Vagina (tissue), 2 donors: ENCODE measurements around the gene FOXO1. TPM values are rescaled to one million over a fixed set of nuclear protein-coding genes. Genes with fewer than 3 reads are reported as not detected.

Experiments used
- DNase-seq, 2 donors: peaks; one replicate each; pipeline ENCODE4 v3.0.0-alpha.2; 2017; ENCODE audit errors: extremely low spot score in 2 of 2
- H3K27ac ChIP-seq: fragments of 200-600 bp; sonication (generic); one replicate; pipeline ENCODE4 v1.5.1; 2019
- H3K27me3 ChIP-seq: fragments of 200-600 bp; sonication (generic); one replicate; pipeline ENCODE4 v1.5.1; 2019
- H3K36me3 ChIP-seq, 2 donors: fragments of 200-600 bp; sonication (generic); one replicate each; pipeline ENCODE4 v1.5.1; 2017 to 2019
- H3K4me1 ChIP-seq: fragments of 200-600 bp; sonication (generic); one replicate; pipeline ENCODE4 v1.5.1; 2019
- H3K4me3 ChIP-seq, 2 donors: fragments of 200-600 bp; sonication (generic); 1 replicate in 1 of 2; 2 replicates in 1 of 2; pipeline ENCODE4 v1.5.1; 2016 to 2019
- H3K9me3 ChIP-seq: fragments of 200-600 bp; sonication (generic); one replicate; pipeline ENCODE4 v1.5.1; 2019
- CTCF ChIP-seq, 3 experiments: fragments of 450-650 bp in 2 of 3; fragments of 200-600 bp in 1 of 3; sonication (generic) in 1 of 3; IDR thresholded peaks; one replicate each; pipeline ENCODE4 v1.5.1; 2017 to 2019; ENCODE audit warnings: antibody characterized with exemption in 3 of 3, mild to moderate bottlenecking in 2 of 3, moderate library complexity in 2 of 3
- POLR2A ChIP-seq, 2 donors: fragments of 450-650 bp; IDR thresholded peaks; one replicate each; pipeline ENCODE4 v1.6.1; 2017; ENCODE audit warnings: antibody characterized with exemption in 2 of 2, mild to moderate bottlenecking in 2 of 2, moderate library complexity in 2 of 2
- POLR2AphosphoS5 ChIP-seq, 2 donors: sonication (generic); formaldehyde crosslinking; IDR thresholded peaks; one replicate each; pipeline ENCODE4 v1.9.0; 2017; ENCODE audit warnings: antibody characterized with exemption in 2 of 2, mild to moderate bottlenecking in 2 of 2, low read depth in 1 of 2; ENCODE audit not compliant: insufficient read depth in 1 of 2
- intact Hi-C: fragments of 100-400 bp; cut with DNase I; formaldehyde crosslinking; loops from one replicate; pipeline ENCODE4 v1.15.1; 2023
- total RNA-seq: library from RNA; depleted of rRNA; stranded (reverse); fragments of >200 nt; gene quantifications from one replicate; pipeline ENCODE4 v1.2.3, GENCODE V29; 2016

The FOXO1 gene
- total RNA-seq, 1 donor from 2014 or later = 64.1 TPM

GRCh38 chr13:40637643-40638042 lies 28.8 kb downstream of the FOXO1 start:
- H3K27me3 ChIP-seq = no peaks in the 10 kb centered on the region
- peaks cover 65% of the 10 kb centered on the region for H3K4me1 ChIP-seq
- no peaks in the 10 kb centered on the region for H3K36me3 ChIP-seq
- H3K27ac ChIP-seq = no peak overlapping the region
- TF ChIP-seq POLR2AphosphoS5 (IDR thresholded peaks at IDR 0.05; ENCODE audit: insufficient read depth in 1 of 2, low read depth in 1 of 2) = no peak
- no peak for TF ChIP-seq CTCF (IDR thresholded peaks at IDR 0.05)
- no peak for TF ChIP-seq POLR2A (IDR thresholded peaks at IDR 0.05)
- DNase-seq = peak in 1 of 2 donors; percentile 40
- H3K4me3 ChIP-seq = no peak overlapping the region
- no peaks in the 10 kb centered on the region for H3K9me3 ChIP-seq
- intact Hi-C loops = no loop called here

DNA sequence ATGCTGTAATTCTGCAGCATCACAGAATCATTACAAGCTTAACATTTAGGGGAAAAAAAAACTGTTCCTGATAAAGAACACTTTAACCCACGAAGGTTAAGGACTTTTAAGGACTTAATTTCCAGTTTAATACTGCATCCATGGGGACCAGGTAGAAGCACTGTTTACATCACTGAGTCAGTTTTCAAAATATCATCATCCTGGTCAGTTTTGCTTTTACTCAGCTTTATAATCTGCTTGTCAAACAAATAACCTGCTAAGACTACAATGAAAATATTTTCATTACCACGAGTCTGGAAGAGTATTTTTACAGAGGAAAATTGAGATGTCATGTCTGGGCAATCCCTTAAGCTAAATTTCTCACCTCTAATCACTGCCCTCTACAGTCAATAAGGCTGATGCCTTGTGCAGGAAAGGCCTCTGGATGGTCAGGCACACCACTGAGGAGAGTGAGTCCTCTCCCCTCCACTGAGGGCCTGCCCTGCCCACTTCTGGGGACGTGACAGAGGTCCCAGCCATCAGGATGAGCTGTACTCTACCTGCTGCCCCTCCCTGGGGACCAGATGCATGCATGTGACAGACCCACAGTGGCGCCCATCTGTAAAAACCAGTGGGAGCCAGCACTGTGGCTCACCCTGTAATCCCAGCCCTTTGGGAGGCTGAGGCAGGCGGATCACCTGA lies 31.0 kb downstream of the FOXO1 start:
- H3K4me1 ChIP-seq = peaks cover 63% of the 10 kb centered on the region
- no peaks in the 10 kb centered on the region for H3K9me3 ChIP-seq
- no peaks in the 10 kb centered on the region for H3K36me3 ChIP-seq
- no peak overlapping the region for H3K27ac ChIP-seq
- DNase-seq = no peak
- TF ChIP-seq POLR2A (IDR thresholded peaks at IDR 0.05) = no peak
- no peak for TF ChIP-seq POLR2AphosphoS5 (IDR thresholded peaks at IDR 0.05; ENCODE audit: insufficient read depth in 1 of 2, low read depth in 1 of 2)
- TF ChIP-seq CTCF (IDR thresholded peaks at IDR 0.05) = no peak
- H3K4me3 ChIP-seq = no peak overlapping the region
- intact Hi-C loops = no loop called here
- no peaks in the 10 kb centered on the region for H3K27me3 ChIP-seq

GRCh38 chr13:40632915-40633314 lies 33.5 kb downstream of the FOXO1 start:
- Histone ChIP-seq H3K27me3 (no peaks in the 10 kb centered on the region), H3K4me3 (no peak overlapping the region), H3K9me3 (no peaks in the 10 kb centered on the region), H3K36me3 (no peaks in the 10 kb centered on the region), H3K4me1 (peaks cover 38% of the 10 kb centered on the region), H3K27ac (no peak overlapping the region)
- intact Hi-C loops = no loop called here
- no peak for DNase-seq
- TF ChIP-seq CTCF (IDR thresholded peaks at IDR 0.05) (no peak), POLR2AphosphoS5 (IDR thresholded peaks at IDR 0.05; ENCODE audit: insufficient read depth in 1 of 2, low read depth in 1 of 2) (no peak), POLR2A (IDR thresholded peaks at IDR 0.05) (no peak)

DNA sequence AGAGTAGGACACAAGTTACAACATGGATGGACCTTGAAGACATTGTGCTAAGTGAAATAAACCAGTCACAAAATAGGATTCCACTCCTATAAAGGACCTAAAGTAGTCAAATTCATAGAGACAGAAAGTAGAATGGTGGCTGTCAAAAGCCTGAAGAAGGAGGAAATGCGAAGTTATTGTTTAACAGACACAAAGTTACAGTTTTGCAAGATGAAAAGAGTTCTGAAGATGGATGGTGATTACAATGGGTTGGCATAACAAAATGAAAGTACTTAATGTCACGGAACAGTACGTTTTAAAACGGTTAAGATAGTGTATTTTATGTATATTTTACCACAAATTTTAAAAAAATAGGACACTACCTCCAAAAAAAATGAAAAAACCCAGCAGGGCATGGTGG lies 34.8 kb downstream of the FOXO1 start:
- Histone ChIP-seq H3K4me3 (no peak overlapping the region), H3K9me3 (no peaks in the 10 kb centered on the region), H3K36me3 (no peaks in the 10 kb centered on the region), H3K4me1 (peaks cover 40% of the 10 kb centered on the region), H3K27me3 (no peaks in the 10 kb centered on the region), H3K27ac (no peak overlapping the region)
- TF ChIP-seq CTCF (IDR thresholded peaks at IDR 0.05) (no peak), POLR2A (IDR thresholded peaks at IDR 0.05) (no peak), POLR2AphosphoS5 (IDR thresholded peaks at IDR 0.05; ENCODE audit: insufficient read depth in 1 of 2, low read depth in 1 of 2) (no peak)
- intact Hi-C loops = no loop called here
- no peak for DNase-seq

- DNase-seq = no peak
- intact Hi-C loops = no loop called here
- H3K27me3 ChIP-seq = no peaks in the 10 kb centered on the region
- no peaks in the 10 kb centered on the region for H3K9me3 ChIP-seq
- H3K36me3 ChIP-seq = no peaks in the 10 kb centered on the region
- no peak for TF ChIP-seq POLR2A (IDR thresholded peaks at IDR 0.05)
- TF ChIP-seq POLR2AphosphoS5 (IDR thresholded peaks at IDR 0.05; ENCODE audit: insufficient read depth in 1 of 2, low read depth in 1 of 2) = no peak
- no peak for TF ChIP-seq CTCF (IDR thresholded peaks at IDR 0.05)
- H3K4me3 ChIP-seq = no peak overlapping the region
- no peak overlapping the region for H3K27ac ChIP-seq
- H3K4me1 ChIP-seq = peaks cover 46% of the 10 kb centered on the region
Measured at GRCh38 chr13:40629678-40630384, 36.6 kb downstream of the FOXO1 start.
